ENCODE results near the gene SAP30L. TPM values are rescaled to one million over a fixed set of nuclear protein-coding genes. Genes with fewer than 3 reads are reported as not detected.

Gene SAP30L
- total RNA-seq, 1 experiment from 2014 or later, result 54.6 TPM

DNA sequence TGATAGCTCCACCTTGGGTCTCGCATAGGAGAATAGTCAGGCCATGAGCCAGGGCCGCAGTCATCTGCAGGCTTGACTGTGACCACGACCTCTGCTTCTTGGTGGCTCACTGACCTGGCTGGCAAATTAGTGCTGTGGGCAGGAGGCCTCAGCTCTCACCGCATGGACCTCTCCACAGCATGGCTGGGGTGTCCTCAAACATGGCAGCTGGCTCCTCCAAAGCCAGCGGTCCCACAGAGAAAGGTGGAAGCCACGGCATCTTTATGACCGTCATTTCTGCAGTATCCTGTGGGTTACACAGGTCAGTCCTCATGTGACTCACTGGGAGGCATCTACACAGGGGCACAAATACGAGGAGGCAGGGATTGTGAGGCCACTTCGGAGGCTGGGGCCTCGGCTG, 43.2 kb upstream of the SAP30L start:
- POLR2A ChIA-PET, result no interaction called here
- H3K4me3 ChIP-seq (ENCODE audit: low read depth in 2 of 2, low read length in 2 of 2), result no peak overlapping the region
- intact Hi-C loops (cut with micrococcal nuclease; ENCODE audit: unreplicated experiment) (loop anchor here (5.0 to 10.0 kb wide), 2 partner anchors 205 to 428 kb away; no protein-coding TSS in a partner anchor), in situ Hi-C loops (cut with HindIII; ENCODE audit: low pct_unique_long_range_greater_than_20kb, low sequenced_read_pairs) (no loop called here)
- H3K9me3 ChIP-seq (ENCODE audit: control insufficient read depth, insufficient read depth, low read depth, low read length), result no peaks in the 10 kb centered on the region
- no peak for DNase-seq (ENCODE audit: low read depth, low spot score)
- H3K36me3 ChIP-seq (ENCODE audit: control insufficient read depth, insufficient read depth, low read length), result no peaks in the 10 kb centered on the region
- no TSS peak for BruUV-seq (replicated peaks)
- no peak overlapping the region for H3K27ac ChIP-seq (ENCODE audit: low read length)
- H3K27me3 ChIP-seq (ENCODE audit: control insufficient read depth, insufficient read depth, low read length), result no peaks in the 10 kb centered on the region
- TF ChIP-seq TCF7L2 (IDR thresholded peaks at IDR 0.05; ENCODE audit: low read depth, low read length), result no peak
- no peak for TF ChIP-seq POLR2AphosphoS5 (IDR thresholded peaks at IDR 0.05; ENCODE audit: low read depth, low read length)
- TF ChIP-seq, protein P1, sequence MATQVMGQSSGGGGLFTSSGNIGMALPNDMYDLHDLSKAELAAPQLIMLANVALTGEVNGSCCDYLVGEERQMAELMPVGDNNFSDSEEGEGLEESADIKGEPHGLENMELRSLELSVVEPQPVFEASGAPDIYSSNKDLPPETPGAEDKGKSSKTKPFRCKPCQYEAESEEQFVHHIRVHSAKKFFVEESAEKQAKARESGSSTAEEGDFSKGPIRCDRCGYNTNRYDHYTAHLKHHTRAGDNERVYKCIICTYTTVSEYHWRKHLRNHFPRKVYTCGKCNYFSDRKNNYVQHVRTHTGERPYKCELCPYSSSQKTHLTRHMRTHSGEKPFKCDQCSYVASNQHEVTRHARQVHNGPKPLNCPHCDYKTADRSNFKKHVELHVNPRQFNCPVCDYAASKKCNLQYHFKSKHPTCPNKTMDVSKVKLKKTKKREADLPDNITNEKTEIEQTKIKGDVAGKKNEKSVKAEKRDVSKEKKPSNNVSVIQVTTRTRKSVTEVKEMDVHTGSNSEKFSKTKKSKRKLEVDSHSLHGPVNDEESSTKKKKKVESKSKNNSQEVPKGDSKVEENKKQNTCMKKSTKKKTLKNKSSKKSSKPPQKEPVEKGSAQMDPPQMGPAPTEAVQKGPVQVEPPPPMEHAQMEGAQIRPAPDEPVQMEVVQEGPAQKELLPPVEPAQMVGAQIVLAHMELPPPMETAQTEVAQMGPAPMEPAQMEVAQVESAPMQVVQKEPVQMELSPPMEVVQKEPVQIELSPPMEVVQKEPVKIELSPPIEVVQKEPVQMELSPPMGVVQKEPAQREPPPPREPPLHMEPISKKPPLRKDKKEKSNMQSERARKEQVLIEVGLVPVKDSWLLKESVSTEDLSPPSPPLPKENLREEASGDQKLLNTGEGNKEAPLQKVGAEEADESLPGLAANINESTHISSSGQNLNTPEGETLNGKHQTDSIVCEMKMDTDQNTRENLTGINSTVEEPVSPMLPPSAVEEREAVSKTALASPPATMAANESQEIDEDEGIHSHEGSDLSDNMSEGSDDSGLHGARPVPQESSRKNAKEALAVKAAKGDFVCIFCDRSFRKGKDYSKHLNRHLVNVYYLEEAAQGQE (IDR thresholded peaks at IDR 0.05; ENCODE audit: insufficient read depth in 1 of 2, low read depth in 2 of 2, low read length in 1 of 2), result no peak
- TF ChIP-seq SIN3A (IDR thresholded peaks at IDR 0.05; ENCODE audit: borderline replicate concordance, insufficient read depth, low read depth, low read length), result no peak
- TF ChIP-seq, protein P2, sequence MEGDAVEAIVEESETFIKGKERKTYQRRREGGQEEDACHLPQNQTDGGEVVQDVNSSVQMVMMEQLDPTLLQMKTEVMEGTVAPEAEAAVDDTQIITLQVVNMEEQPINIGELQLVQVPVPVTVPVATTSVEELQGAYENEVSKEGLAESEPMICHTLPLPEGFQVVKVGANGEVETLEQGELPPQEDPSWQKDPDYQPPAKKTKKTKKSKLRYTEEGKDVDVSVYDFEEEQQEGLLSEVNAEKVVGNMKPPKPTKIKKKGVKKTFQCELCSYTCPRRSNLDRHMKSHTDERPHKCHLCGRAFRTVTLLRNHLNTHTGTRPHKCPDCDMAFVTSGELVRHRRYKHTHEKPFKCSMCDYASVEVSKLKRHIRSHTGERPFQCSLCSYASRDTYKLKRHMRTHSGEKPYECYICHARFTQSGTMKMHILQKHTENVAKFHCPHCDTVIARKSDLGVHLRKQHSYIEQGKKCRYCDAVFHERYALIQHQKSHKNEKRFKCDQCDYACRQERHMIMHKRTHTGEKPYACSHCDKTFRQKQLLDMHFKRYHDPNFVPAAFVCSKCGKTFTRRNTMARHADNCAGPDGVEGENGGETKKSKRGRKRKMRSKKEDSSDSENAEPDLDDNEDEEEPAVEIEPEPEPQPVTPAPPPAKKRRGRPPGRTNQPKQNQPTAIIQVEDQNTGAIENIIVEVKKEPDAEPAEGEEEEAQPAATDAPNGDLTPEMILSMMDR (IDR thresholded peaks at IDR 0.05), result no peak
- CTCF ChIA-PET, result no interaction called here
- no peak for ATAC-seq
- no peaks in the 10 kb centered on the region for H3K4me1 ChIP-seq (ENCODE audit: control insufficient read depth, insufficient read depth, low read length)

DNA sequence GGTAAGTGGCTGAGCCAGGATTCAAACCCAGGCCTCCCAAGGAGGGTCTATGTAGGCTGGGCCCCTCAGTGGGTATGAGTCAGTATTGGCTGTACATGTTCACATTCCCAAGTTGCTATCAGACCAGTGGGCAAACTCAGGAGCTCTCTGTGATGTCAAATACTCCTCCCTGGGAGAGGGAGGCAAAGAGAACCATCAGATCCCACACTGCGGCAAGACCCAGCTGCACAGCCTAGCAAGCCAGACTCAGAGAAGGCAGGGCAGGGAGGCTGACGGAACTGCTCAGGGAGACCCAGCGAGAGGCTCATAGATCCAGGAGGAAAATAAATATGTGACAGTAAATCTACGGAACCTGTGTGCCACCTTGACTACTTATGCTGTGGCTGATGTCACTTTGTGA, 42.6 kb upstream of the SAP30L start:
- POLR2A ChIA-PET, result no interaction called here
- Histone ChIP-seq H3K36me3 (ENCODE audit: control insufficient read depth, insufficient read depth, low read length) (no peaks in the 10 kb centered on the region), H3K27ac (ENCODE audit: low read length) (no peak overlapping the region), H3K27me3 (ENCODE audit: control insufficient read depth, insufficient read depth, low read length) (no peaks in the 10 kb centered on the region), H3K4me3 (ENCODE audit: low read depth in 2 of 2, low read length in 2 of 2) (no peak overlapping the region), H3K9me3 (ENCODE audit: control insufficient read depth, insufficient read depth, low read depth, low read length) (no peaks in the 10 kb centered on the region), H3K4me1 (ENCODE audit: control insufficient read depth, insufficient read depth, low read length) (no peaks in the 10 kb centered on the region)
- DNase-seq (ENCODE audit: low read depth, low spot score) (no peak), ATAC-seq (no peak)
- in situ Hi-C loops (cut with HindIII; ENCODE audit: low pct_unique_long_range_greater_than_20kb, low sequenced_read_pairs), result no loop called here
- intact Hi-C loops (cut with micrococcal nuclease; ENCODE audit: unreplicated experiment), result loop anchor here (5.0 to 10.0 kb wide), 2 partner anchors 206 to 428 kb away; no protein-coding TSS in a partner anchor
- TF ChIP-seq, protein P1 (IDR thresholded peaks at IDR 0.05; ENCODE audit: insufficient read depth in 1 of 2, low read depth in 2 of 2, low read length in 1 of 2), result no peak
- TF ChIP-seq SIN3A (IDR thresholded peaks at IDR 0.05; ENCODE audit: borderline replicate concordance, insufficient read depth, low read depth, low read length) (no peak), TCF7L2 (IDR thresholded peaks at IDR 0.05; ENCODE audit: low read depth, low read length) (no peak), POLR2AphosphoS5 (IDR thresholded peaks at IDR 0.05; ENCODE audit: low read depth, low read length) (no peak)
- TF ChIP-seq, protein P2 (IDR thresholded peaks at IDR 0.05), result no peak
- CTCF ChIA-PET, result interaction anchor here (0.9 kb wide), 1 partner anchor 331 kb away, joined by 3 read pairs; no protein-coding TSS in a partner anchor
- no TSS peak for BruUV-seq (replicated peaks)
